IMR-90 (cell line): ENCODE measurements around the gene POLD3. TPM values are rescaled to one million over a fixed set of nuclear protein-coding genes. Genes with fewer than 3 reads are reported as not detected.
A peak's percentile ranks its signal among the peaks of the same experiment; 100 is the strongest.

Source experiments
- ATAC-seq: fragments of 200-7000 bp; cut with Tn5 transposase; 2 replicates; pipeline ENCODE4 v1.9.1; 2020; ENCODE audit warnings: low read depth, mild to moderate bottlenecking, moderate library complexity
- BruUV-seq: library from RNA; stranded (reverse); fragments of 400-500 nt; replicated peaks from 2 replicates; lab custom pipeline; 2021; lab: Mats Ljungman, UMichigan
- CTCF ChIA-PET: fragments of 300-600 bp; formaldehyde crosslinking; extraction: SDS; loops from one replicate; lab custom pipeline; 2021; ENCODE audit warnings: antibody characterized with exemption; lab: Yijun Ruan, JAX
- POLR2A ChIA-PET: fragments of 300-600 bp; sonication (Branson Sonifier 250); formaldehyde crosslinking; loops from one replicate; lab custom pipeline; 2022; ENCODE audit warnings: antibody characterized with exemption; ENCODE audit not compliant: unreplicated experiment; lab: Charles Lee
- DNase-seq: peaks from one replicate; pipeline ENCODE4 v3.0.0; 2013
- H2AFZ ChIP-seq: replicated peaks from 2 replicates; pipeline ENCODE3; 2013; ENCODE audit warnings: low read length, mild to moderate bottlenecking; ENCODE audit not compliant: poor library complexity
- H2AK5ac ChIP-seq: 2 replicates; pipeline ENCODE4 v1.6.1; 2013; ENCODE audit warnings: low read depth, low read length, inconsistent platforms
- H2AK9ac ChIP-seq: replicated peaks from 2 replicates; pipeline ENCODE3; 2013; ENCODE audit warnings: mild to moderate bottlenecking, low read depth, low read length, moderate library complexity; ENCODE audit not compliant: poor library complexity
- H2BK120ac ChIP-seq: 2 replicates; pipeline ENCODE4 v1.6.1; 2013; ENCODE audit warnings: low read depth, low read length, inconsistent platforms
- H2BK15ac ChIP-seq: 3 replicates; pipeline ENCODE4 v1.6.1; 2013; ENCODE audit warnings: low read depth, low read length, inconsistent platforms
- H2BK20ac ChIP-seq: 2 replicates; pipeline ENCODE4 v1.6.1; 2013; ENCODE audit warnings: low read depth, mild to moderate bottlenecking, inconsistent platforms, low read length, moderate library complexity
- H2BK5ac ChIP-seq: 2 replicates; pipeline ENCODE4 v1.6.1; 2013; ENCODE audit warnings: mild to moderate bottlenecking, low read depth, low read length, inconsistent platforms; ENCODE audit not compliant: poor library complexity, severe bottlenecking
- H3K14ac ChIP-seq: replicated peaks from 2 replicates; pipeline ENCODE4 v1.6.1; 2013; ENCODE audit warnings: low read depth, low read length, inconsistent platforms
- H3K18ac ChIP-seq: 2 replicates; pipeline ENCODE4 v1.6.1; 2013; ENCODE audit warnings: low read depth, low read length, control low read depth
- H3K23ac ChIP-seq: 2 replicates; pipeline ENCODE4 v1.6.1; 2013; ENCODE audit warnings: low read depth, low read length, inconsistent platforms
- H3K27ac ChIP-seq: 2 replicates; pipeline ENCODE4 v1.5.1; 2013; ENCODE audit warnings: mild to moderate bottlenecking, control low read depth, low read length; ENCODE audit not compliant: insufficient read depth
- H3K27me3 ChIP-seq: 2 replicates; pipeline ENCODE4 v1.6.1; 2013; ENCODE audit warnings: low read length; ENCODE audit not compliant: control insufficient read depth, insufficient read depth
- H3K36me3 ChIP-seq: 2 replicates; pipeline ENCODE4 v1.6.1; 2013; ENCODE audit warnings: low read length, mixed read lengths; ENCODE audit not compliant: control insufficient read depth, insufficient read depth
- H3K4ac ChIP-seq: 2 replicates; pipeline ENCODE4 v1.6.1; 2013; ENCODE audit warnings: low read depth, low read length, inconsistent platforms
- H3K4me1 ChIP-seq: 2 replicates; pipeline ENCODE4 v1.6.1; 2013; ENCODE audit warnings: low read length, mixed read lengths; ENCODE audit not compliant: control insufficient read depth, insufficient read depth
- H3K4me2 ChIP-seq: 2 replicates; pipeline ENCODE4 v1.6.1; 2013; ENCODE audit warnings: low read depth, mild to moderate bottlenecking, control low read depth, low read length, moderate library complexity
- H3K4me3 ChIP-seq: 2 replicates; pipeline ENCODE4 v1.5.1; 2013; ENCODE audit warnings: low read depth, mild to moderate bottlenecking, control low read depth, low read length, moderate library complexity; ENCODE audit not compliant: insufficient read depth
- H3K56ac ChIP-seq: 2 replicates; pipeline ENCODE4 v1.6.1; 2013; ENCODE audit warnings: low read length, inconsistent platforms; ENCODE audit not compliant: insufficient read depth; ENCODE audit errors: extremely low read depth
- H3K79me1 ChIP-seq, 2 experiments: 2 replicates each; pipeline ENCODE4 v1.6.1; 2013; ENCODE audit warnings: low read length in 2 of 2, inconsistent platforms in 1 of 2, low read depth in 1 of 2
- H3K9ac ChIP-seq: 2 replicates; pipeline ENCODE4 v1.6.1; 2013; ENCODE audit warnings: low read depth, low read length, control low read depth
- H3K9me1 ChIP-seq: 2 replicates; pipeline ENCODE4 v1.6.1; 2013; ENCODE audit warnings: low read length, inconsistent platforms; ENCODE audit not compliant: insufficient read depth
- H3K9me3 ChIP-seq: 2 replicates; pipeline ENCODE4 v1.6.1; 2013; ENCODE audit warnings: low read length; ENCODE audit not compliant: control insufficient read depth, insufficient read depth
- H4K20me1 ChIP-seq: 2 replicates; pipeline ENCODE4 v1.6.1; 2013; ENCODE audit warnings: low read length, inconsistent platforms; ENCODE audit not compliant: insufficient read depth
- H4K5ac ChIP-seq: 2 replicates; pipeline ENCODE4 v1.6.1; 2013; ENCODE audit warnings: mild to moderate bottlenecking, low read depth, low read length, control low read depth
- H4K8ac ChIP-seq, 2 experiments: 2 replicates each; pipeline ENCODE4 v1.6.1; 2013; ENCODE audit warnings: low read depth in 2 of 2, low read length in 2 of 2, control low read depth in 1 of 2, inconsistent platforms in 1 of 2
- H4K91ac ChIP-seq: 2 replicates; pipeline ENCODE4 v1.6.1; 2013; ENCODE audit warnings: low read depth, low read length, inconsistent platforms; ENCODE audit not compliant: insufficient read depth
- CEBPB ChIP-seq: IDR thresholded peaks from 2 replicates; pipeline ENCODE4 v1.6.1; 2012; ENCODE audit warnings: low read depth, low read length, improper control_type of control experiment
- CHD1 ChIP-seq: IDR thresholded peaks from 2 replicates; pipeline ENCODE4 v1.6.1; 2012; ENCODE audit warnings: low read depth, low read length, improper control_type of control experiment
- ELK1 ChIP-seq: fragments of 150-350 bp; IDR thresholded peaks from 2 replicates; pipeline ENCODE4 v1.6.1; 2016; ENCODE audit warnings: low read depth, mild to moderate bottlenecking, low read length, moderate library complexity, borderline replicate concordance
- MAFK ChIP-seq: IDR thresholded peaks from 2 replicates; pipeline ENCODE4 v1.6.1; 2012; ENCODE audit warnings: low read depth, low read length, improper control_type of control experiment
- RAD21 ChIP-seq: IDR thresholded peaks from 2 replicates; pipeline ENCODE4 v1.6.1; 2012; ENCODE audit warnings: low read length, improper control_type of control experiment
- WGBS, 2 experiments: methylation state at CpG; one replicate each; pipeline versions ENCODE4 v1.1.5 to v1.1.7; 2013; ENCODE audit warnings: missing lambda C conversion rate in 2 of 2; ENCODE audit not compliant: insufficient read length in 1 of 2; ENCODE audit errors: extremely low coverage in 2 of 2; 5-methylcytosine and 5-hydroxymethylcytosine counted together
- dilution Hi-C: fragments of 300-500 bp; cut with HindIII; formaldehyde crosslinking; loops from one replicate; pipeline ENCODE4 v1.14.3; 2018; ENCODE audit warnings: low sequenced_read_pairs; ENCODE audit not compliant: unreplicated experiment
- in situ Hi-C: fragments of 300-500 bp; cut with MboI; formaldehyde crosslinking; loops from 3 replicates; pipeline ENCODE4 v1.14.3; 2019; ENCODE audit warnings: low sequenced_read_pairs, inconsistent platforms, mixed read lengths
- intact Hi-C: fragments of 100-400 bp; cut with micrococcal nuclease; formaldehyde crosslinking; loops from 2 replicates; pipeline ENCODE4 v1.10.0; 2022
- polyA plus RNA-seq, 3 experiments: library from polyadenylated mRNA; depleted of rRNA; stranded (reverse); fragments of >200 nt; gene quantifications; 2 replicates each; pipeline ENCODE4 v1.2.3, GENCODE V29; 2012; ENCODE audit warnings: low replicate concordance in 1 of 3
- total RNA-seq: library from RNA; depleted of rRNA; stranded (reverse); fragments of >200 nt; gene quantifications from 2 replicates; pipeline ENCODE4 v1.2.3, GENCODE V29; 2012
- TF ChIP-seq, protein P1 (sequence below): conservative IDR thresholded peaks from 2 replicates; pipeline ENCODE4 v1.5.1; 2012; ENCODE audit warnings: mild to moderate bottlenecking, low read depth, low read length, improper control_type of control experiment

Gene POLD3
- total and polyA plus RNA-seq, 2 of the 4 experiments (the other 2 are of a cell fraction): 9.1 to 9.2 TPM

DNA sequence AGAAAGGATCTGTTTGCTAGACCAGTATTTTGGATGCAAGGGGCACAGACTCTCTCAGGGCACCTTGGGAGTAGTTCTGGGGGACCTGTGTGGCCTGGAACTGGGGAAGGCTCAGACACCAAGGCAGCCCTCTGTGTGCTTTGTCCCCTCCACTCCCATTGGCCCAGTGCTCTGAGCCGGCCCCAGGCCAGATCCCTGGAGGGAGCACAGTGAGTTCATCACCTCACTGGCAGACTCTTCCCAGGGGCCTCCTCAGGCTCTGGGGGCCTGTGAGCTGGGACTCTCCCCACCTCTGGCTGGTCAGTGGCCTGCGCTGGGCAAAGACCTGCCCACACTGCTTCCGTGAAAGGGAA, 87.1 kb downstream of the POLD3 start (continued):
- no peak for TF ChIP-seq RAD21
- TF ChIP-seq ELK1: no peak
- no peak for TF ChIP-seq CHD1

DNA sequence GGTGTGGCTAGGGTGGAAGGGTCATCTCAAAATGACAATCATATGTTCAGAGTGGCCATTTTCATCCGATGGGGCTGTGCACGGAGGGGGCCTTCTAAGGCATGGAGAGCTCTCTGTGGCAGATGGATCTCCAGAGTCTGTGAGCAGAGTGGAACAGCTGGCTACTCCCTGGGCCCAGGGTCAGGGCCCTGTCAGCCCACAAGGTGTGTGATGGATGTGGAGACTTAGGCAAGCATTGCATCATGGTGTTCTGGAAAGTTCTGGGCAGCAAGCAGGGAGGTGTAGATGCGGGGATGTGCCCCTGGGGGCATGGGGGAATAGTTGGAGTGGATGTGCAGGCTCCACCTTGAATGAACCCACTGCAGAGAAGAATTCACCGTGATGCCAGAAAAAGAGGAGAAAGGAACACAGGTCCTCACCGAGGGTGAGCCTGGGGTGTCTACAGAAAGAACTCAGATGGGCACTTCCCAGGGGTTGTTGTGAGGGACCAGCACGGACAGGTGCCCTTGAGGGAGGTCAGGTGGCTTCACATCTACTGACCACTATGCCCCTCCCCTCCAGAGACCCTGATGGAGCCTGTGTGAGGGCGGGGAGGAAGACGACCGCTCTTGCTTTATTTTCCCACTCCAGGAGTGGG, 87.8 kb downstream of the POLD3 start:
- no peak overlapping the region; the same call in 1 of the 2 replicates for H4K5ac ChIP-seq
- dilution Hi-C loops (no loop called here), intact Hi-C loops (no loop called here), in situ Hi-C loops (no loop called here)
- TF ChIP-seq MAFK (no peak), RAD21 (no peak), CHD1 (no peak), CEBPB (0 out of 2 replicates have a peak, but pooled peaks have one; percentile 10)
- TF ChIP-seq, protein P1, sequence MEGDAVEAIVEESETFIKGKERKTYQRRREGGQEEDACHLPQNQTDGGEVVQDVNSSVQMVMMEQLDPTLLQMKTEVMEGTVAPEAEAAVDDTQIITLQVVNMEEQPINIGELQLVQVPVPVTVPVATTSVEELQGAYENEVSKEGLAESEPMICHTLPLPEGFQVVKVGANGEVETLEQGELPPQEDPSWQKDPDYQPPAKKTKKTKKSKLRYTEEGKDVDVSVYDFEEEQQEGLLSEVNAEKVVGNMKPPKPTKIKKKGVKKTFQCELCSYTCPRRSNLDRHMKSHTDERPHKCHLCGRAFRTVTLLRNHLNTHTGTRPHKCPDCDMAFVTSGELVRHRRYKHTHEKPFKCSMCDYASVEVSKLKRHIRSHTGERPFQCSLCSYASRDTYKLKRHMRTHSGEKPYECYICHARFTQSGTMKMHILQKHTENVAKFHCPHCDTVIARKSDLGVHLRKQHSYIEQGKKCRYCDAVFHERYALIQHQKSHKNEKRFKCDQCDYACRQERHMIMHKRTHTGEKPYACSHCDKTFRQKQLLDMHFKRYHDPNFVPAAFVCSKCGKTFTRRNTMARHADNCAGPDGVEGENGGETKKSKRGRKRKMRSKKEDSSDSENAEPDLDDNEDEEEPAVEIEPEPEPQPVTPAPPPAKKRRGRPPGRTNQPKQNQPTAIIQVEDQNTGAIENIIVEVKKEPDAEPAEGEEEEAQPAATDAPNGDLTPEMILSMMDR: no peak
- no peak overlapping the region for H3K4me2 ChIP-seq
- POLR2A ChIA-PET: no interaction called here
- no peak for ATAC-seq
- BruUV-seq: no TSS peak
- H3K4me1 ChIP-seq: peaks cover 11% of the 10 kb centered on the region
- H4K8ac ChIP-seq: no peak overlapping the region
- H2BK20ac ChIP-seq: no peak overlapping the region
- CTCF ChIA-PET: no interaction called here
- H3K36me3 ChIP-seq: no peaks in the 10 kb centered on the region
- H3K79me1 ChIP-seq: no peaks in the 10 kb centered on the region
- no peaks in the 10 kb centered on the region for H3K27me3 ChIP-seq
- no peak overlapping the region for H3K9ac ChIP-seq
- H2BK5ac ChIP-seq: no peak overlapping the region
- H4K91ac ChIP-seq: no peak overlapping the region
- no peak overlapping the region for H3K4me3 ChIP-seq
- H3K4ac ChIP-seq: no peak overlapping the region
- no peak overlapping the region for H2AK9ac ChIP-seq
- H3K27ac ChIP-seq: no peak overlapping the region
- no peak overlapping the region for H3K14ac ChIP-seq
- no peak overlapping the region for H2AFZ ChIP-seq
- no peak overlapping the region for H3K56ac ChIP-seq
- H3K23ac ChIP-seq: no peak overlapping the region
- H4K20me1 ChIP-seq: no peaks in the 10 kb centered on the region
- H2BK15ac ChIP-seq: no peak overlapping the region
- H2BK120ac ChIP-seq: no peak overlapping the region
- H2AK5ac ChIP-seq: peak overlapping the region; percentile 8; the same call in 1 of the 2 replicates
- 100% methylated on average over 1 of the region's 9 CpGs; no CpG with 5 or more reads in 1 of the 2 experiments for WGBS, 2 experiments
- DNase-seq: no peak
- no peaks in the 10 kb centered on the region; the same call in 1 of the 2 replicates for H3K9me1 ChIP-seq
- H3K9me3 ChIP-seq: no peaks in the 10 kb centered on the region; the same call in 1 of the 2 replicates
- H3K18ac ChIP-seq: no peak overlapping the region
